ENCODE measurements around the gene TMEM238. TPM values are rescaled to one million over a fixed set of nuclear protein-coding genes. Genes with fewer than 3 reads are reported as not detected.

TMEM238 gene
- total and polyA plus RNA-seq, 9 donors, result 0.14 to 0.49 (median 0.26) TPM

DNA sequence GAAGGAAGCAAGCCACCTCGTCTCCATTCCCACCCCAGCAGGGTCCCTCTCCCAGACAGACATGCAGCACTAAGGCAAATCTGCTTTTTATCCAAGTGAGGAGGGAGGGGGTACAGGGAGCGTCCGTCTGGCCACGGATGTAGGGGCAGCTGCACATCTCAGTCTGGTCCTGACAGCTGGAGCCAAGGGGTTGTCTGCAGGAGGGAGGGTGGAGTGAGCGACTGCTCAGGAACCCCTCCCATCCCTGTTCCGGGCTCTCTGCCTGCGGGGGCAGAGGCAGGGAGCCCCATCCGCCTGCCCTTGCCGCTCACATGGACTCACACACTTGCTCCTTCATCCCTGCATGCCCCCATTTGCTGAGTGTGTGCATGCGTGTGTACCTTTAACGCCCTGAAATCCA, 4.9 kb downstream of the TMEM238 start:
- H3K27me3 ChIP-seq (ENCODE audit: control insufficient read depth, insufficient read depth, low read length), result peaks cover 32% of the 10 kb centered on the region
- no peaks in the 10 kb centered on the region for H3K36me3 ChIP-seq (ENCODE audit: control insufficient read depth, insufficient read depth, low read length)
- H3K4me1 ChIP-seq (ENCODE audit: control insufficient read depth, insufficient read depth, low read length), result peaks cover 39% of the 10 kb centered on the region
- WGBS (ENCODE audit: insufficient coverage), result 56% methylated on average over 3 of the region's 11 CpGs
- H3K27ac ChIP-seq (ENCODE audit: low read length), result no peak overlapping the region
- H3K4me3 ChIP-seq (ENCODE audit: low read length), result no peak overlapping the region
- H3K9me3 ChIP-seq (replicated peaks; ENCODE audit: control insufficient read depth, low read depth, low read length), result no peaks in the 10 kb centered on the region
- DNase-seq, result peak; percentile 87

DNA sequence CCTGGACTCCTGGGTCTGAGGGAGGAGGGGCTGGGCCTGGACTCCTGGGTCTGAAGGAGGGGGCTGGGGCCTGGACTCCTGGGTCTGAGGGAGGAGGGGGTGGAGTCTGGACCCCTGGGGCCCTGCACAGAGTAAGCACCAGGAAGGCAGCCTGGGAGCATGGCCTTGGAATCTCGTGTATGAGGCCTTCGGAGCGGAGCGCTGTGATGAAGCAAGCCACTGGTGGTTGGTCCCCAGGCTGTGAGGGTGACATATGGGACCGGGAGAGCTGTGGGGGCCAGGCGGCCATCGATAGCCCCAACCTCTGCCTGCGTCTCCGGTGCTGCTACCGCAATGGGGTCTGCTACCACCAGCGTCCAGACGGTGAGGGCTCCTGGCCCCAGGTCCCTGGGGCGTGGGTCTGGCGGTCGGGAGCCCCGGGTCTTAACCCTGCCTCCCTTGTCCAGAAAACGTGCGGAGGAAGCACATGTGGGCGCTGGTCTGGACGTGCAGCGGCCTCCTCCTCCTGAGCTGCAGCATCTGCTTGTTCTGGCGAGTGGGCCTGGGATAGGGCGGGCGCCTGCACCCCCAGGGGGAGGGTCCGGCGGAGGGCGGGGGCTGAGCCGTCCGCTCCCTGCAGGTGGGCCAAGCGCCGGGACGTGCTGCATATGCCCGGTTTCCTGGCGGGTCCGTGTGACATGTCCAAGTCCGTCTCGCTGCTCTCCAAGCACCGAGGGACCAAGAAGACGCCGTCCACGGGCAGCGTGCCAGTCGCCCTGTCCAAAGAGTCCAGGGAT, 6.5 kb downstream of the TMEM238 start:
- H3K27ac ChIP-seq (ENCODE audit: low read length), result no peak overlapping the region
- H3K36me3 ChIP-seq (ENCODE audit: control insufficient read depth, insufficient read depth, low read length), result no peaks in the 10 kb centered on the region
- no peak overlapping the region for H3K4me3 ChIP-seq (ENCODE audit: low read length)
- peaks cover 46% of the 10 kb centered on the region for H3K27me3 ChIP-seq (ENCODE audit: control insufficient read depth, insufficient read depth, low read length)
- DNase-seq, result peak; percentile 48
- 6% methylated on average over 43 of the region's 43 CpGs for WGBS (ENCODE audit: insufficient coverage)
- H3K4me1 ChIP-seq (ENCODE audit: control insufficient read depth, insufficient read depth, low read length), result peaks cover 43% of the 10 kb centered on the region
- H3K9me3 ChIP-seq (replicated peaks; ENCODE audit: control insufficient read depth, low read depth, low read length), result no peaks in the 10 kb centered on the region

DNA sequence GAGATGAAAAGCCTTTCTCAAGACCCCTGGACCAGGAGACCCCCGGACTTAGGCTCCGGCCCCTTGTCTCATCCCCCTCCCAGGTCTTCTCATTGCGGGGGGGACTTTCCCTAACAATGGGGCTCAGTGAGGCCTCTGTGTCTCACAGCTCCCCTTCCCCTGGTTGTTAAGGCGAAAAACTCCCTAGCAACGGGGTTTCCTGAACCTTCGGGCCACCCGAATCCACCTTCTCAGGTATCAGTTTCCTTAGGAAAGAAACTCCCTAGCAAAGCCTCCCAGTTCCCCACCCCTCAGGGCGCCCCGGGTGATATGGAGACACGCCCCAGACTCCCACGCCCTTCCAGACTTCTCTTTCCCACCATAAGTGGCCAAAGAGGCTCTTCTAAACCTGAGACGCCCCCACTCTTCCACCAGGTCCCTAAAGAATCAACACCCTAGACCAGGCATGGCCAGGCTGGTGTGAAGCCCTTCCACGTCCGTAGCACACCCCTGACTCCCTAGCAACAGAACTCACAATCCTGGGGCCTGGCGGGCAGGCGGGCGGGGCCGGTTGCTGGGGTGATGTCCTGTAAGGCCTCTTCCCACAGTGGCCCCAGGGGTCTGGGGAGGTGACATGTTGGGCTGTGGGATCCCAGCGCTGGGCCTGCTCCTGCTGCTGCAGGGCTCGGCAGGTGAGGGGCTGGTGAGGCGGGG, 7.7 kb downstream of the TMEM238 start, which contains the start of gene TMEM190:
TSS of gene TMEM190 (plus strand) at position 586 of the 693 bp plus-strand sequence. CDS start at position 614, 28 bp downstream.
- Histone ChIP-seq H3K27ac (ENCODE audit: low read length) (no peak within 1 kb of the TSS), H3K4me1 (ENCODE audit: control insufficient read depth, insufficient read depth, low read length) (peaks cover 45% of the 10 kb centered on the region), H3K4me3 (ENCODE audit: low read length) (no peak within 1 kb of the TSS), H3K27me3 (ENCODE audit: control insufficient read depth, insufficient read depth, low read length) (peaks cover 58% of the 10 kb centered on the region), H3K9me3 (replicated peaks; ENCODE audit: control insufficient read depth, low read depth, low read length) (no peaks in the 10 kb centered on the region), H3K36me3 (ENCODE audit: control insufficient read depth, insufficient read depth, low read length) (no peaks in the 10 kb centered on the region)
- no peak for DNase-seq
- 48% methylated on average over 18 of the region's 21 CpGs for whole genome bisulfite sequencing (ENCODE audit: insufficient coverage)

DNA sequence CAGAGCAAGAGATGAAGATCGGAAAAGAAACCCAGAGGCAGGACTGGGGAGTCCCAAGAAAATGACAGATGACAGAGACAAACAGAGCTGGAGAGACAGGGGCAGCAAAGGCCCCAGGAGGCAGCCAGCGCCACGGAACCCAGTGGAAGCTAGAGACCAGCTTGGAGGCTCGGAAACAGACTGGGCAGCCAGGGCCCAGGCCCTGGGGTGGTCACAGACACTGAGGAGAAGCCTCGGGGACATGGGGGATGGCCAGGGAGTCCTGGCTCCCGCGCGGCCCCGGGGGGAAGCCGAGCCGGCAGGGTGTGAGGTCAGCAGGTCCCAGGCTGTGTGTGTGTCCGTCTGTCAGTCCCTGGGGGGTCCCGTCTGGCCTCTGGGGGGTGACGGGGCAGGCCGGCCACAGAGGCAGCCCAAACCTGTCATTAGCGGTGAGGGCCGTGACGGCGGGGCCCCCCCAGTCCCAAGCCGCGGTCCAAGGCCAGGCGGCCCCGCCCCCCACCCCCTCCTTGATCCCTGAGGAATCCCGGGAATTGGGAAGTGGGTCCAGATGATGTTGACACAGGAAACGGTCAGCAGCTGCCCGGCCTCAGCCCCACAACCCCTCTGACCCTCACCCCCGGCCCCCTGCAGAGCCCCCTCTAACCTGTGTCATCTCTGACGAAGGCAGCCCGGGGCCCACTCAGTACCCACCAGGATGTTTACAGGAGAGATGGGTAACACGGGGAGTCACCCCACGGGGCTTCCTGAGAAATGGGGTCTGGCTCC, 9.9 kb downstream of the TMEM238 start:
- peaks cover 77% of the 10 kb centered on the region for H3K27me3 ChIP-seq (ENCODE audit: control insufficient read depth, insufficient read depth, low read length)
- DNase-seq, result no peak
- H3K9me3 ChIP-seq (replicated peaks; ENCODE audit: control insufficient read depth, low read depth, low read length), result no peaks in the 10 kb centered on the region
- 8% methylated on average over 22 of the region's 31 CpGs for WGBS (ENCODE audit: insufficient coverage)
- H3K27ac ChIP-seq (ENCODE audit: low read length), result no peak overlapping the region
- H3K4me3 ChIP-seq (ENCODE audit: low read length), result no peak overlapping the region
- peaks cover 49% of the 10 kb centered on the region for H3K4me1 ChIP-seq (ENCODE audit: control insufficient read depth, insufficient read depth, low read length)
- H3K36me3 ChIP-seq (ENCODE audit: control insufficient read depth, insufficient read depth, low read length), result no peaks in the 10 kb centered on the region

DNA sequence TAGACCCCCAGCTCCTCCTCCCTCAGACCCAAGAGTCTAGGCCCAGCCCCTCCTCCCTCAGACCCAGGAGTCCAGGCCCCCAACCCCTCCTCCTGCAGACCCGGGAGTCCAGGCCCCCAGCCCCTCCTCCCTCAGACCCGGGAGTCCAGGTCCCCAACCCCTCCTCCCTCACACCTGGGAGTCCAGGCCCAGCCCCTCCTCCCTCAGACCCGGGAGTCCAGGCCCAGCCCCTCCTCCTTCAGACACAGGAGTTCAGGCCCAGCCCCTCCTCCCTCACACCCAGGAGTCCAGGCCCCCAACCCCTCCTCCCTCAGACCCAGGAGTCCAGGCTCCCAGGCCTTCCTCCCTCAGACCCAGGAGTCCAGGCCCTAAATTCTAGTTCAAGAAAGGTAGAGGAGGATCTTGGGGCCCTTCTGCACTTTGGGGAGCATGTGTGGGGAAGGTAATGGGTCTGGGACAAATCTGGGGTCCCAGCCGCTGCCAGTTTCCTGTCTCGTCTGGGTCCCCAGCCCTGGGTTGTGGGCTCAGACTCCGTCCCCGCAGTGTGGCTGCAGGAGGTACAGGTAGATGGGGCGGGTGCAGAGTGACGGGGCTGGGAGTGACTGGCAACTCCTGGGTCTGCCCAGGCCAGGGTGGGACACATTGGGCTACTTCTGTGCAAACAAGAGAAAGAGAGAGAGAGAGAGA, 10.6 kb downstream of the TMEM238 start:
- DNase-seq, result no peak
- H3K27me3 ChIP-seq (ENCODE audit: control insufficient read depth, insufficient read depth, low read length), result peaks cover 82% of the 10 kb centered on the region
- no peak overlapping the region for H3K4me3 ChIP-seq (ENCODE audit: low read length)
- H3K4me1 ChIP-seq (ENCODE audit: control insufficient read depth, insufficient read depth, low read length), result peaks cover 49% of the 10 kb centered on the region
- no peak overlapping the region for H3K27ac ChIP-seq (ENCODE audit: low read length)
- H3K36me3 ChIP-seq (ENCODE audit: control insufficient read depth, insufficient read depth, low read length), result no peaks in the 10 kb centered on the region
- H3K9me3 ChIP-seq (replicated peaks; ENCODE audit: control insufficient read depth, low read depth, low read length), result no peaks in the 10 kb centered on the region
- 43% methylated on average over 9 of the region's 9 CpGs for WGBS (ENCODE audit: insufficient coverage)

DNA sequence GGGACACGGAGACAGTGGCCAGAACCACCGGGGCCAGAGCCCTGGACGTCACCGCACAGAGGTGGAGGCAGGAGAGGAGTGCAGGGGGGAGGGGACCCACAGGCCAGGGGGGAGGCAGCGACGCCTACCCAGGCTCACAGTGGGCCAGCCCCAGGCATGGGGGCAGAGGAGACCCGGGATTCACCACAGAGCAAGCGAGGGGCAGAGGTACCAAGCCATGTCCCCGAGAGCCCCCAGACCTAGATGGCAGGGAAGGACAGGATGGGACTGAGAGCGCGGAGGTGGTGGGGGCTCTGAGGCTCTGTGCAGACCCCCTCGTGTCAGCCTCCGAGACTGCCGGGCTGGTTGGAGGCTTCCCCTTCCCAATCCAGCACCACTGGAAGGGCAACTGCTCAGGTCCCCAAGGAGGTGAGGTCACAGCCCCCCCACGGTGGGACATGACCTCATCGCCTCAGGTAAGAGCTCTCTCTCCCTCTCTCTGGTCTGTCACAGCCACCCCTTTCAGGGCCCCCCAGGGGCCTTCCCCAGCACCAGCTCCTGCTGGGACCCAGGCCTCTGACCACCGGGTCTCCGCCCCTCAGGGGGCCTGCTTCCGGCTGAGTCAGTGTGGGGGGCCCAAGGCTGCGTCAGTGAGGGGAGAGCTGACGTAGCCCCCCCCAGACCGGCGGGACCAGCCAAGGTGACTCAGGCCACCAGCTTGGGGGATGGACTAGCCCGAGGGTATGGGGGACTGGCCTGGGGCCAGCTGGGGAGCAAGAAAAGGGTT, 11.6 kb downstream of the TMEM238 start:
- 41% methylated on average over 19 of the region's 24 CpGs for WGBS (ENCODE audit: insufficient coverage)
- no peak overlapping the region for H3K4me3 ChIP-seq (ENCODE audit: low read length)
- no peaks in the 10 kb centered on the region for H3K36me3 ChIP-seq (ENCODE audit: control insufficient read depth, insufficient read depth, low read length)
- no peak for DNase-seq
- H3K27ac ChIP-seq (ENCODE audit: low read length), result no peak overlapping the region
- peaks cover 46% of the 10 kb centered on the region for H3K4me1 ChIP-seq (ENCODE audit: control insufficient read depth, insufficient read depth, low read length)
- peaks cover 83% of the 10 kb centered on the region for H3K27me3 ChIP-seq (ENCODE audit: control insufficient read depth, insufficient read depth, low read length)
- no peaks in the 10 kb centered on the region for H3K9me3 ChIP-seq (replicated peaks; ENCODE audit: control insufficient read depth, low read depth, low read length)

DNA sequence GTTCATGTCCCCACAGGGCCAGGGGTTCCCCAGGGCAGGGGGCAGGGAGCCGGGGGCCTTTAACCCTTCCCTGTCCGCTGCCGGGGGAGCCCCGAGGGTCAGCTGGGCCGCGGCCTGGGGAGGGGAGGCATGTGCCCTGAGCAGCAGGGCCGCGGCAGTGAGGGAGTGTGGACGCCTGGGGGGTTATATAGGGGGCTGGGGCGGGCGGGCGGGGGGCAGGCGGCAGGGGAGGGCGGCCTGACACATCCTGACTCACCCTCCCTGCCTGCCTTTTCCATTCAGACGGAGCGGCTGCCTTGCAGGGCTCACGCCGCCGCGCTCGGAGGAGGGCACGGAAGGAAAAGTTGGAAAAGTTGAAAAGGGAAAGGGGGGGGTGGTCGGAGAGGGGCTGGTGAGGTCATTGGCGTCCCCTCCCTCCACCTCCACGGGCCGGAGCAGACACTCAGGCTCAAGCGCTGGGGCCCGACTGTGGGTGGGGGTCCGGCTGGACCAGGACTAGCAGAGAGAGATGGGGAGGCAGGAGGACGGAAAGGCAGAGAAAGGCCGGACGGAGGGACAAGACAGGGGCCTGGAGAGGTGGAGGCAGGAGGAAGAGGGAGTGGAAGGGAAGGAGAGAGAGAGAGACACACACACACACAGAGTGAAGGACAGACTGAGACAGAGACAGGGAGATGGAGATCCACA, 13.6 kb downstream of the TMEM238 start, which contains the start of gene IL11:
TSS of gene IL11 (minus strand) at position 159 of the 684 bp plus-strand sequence. CDS start at position 6, 153 bp downstream.
- peaks cover 70% of the 10 kb centered on the region for H3K27me3 ChIP-seq (ENCODE audit: control insufficient read depth, insufficient read depth, low read length)
- H3K4me1 ChIP-seq (ENCODE audit: control insufficient read depth, insufficient read depth, low read length), result peaks cover 38% of the 10 kb centered on the region
- H3K27ac ChIP-seq (ENCODE audit: low read length), result no peak within 1 kb of the TSS
- no peaks in the 10 kb centered on the region for H3K9me3 ChIP-seq (replicated peaks; ENCODE audit: control insufficient read depth, low read depth, low read length)
- peak within 1 kb of the TSS; percentile 31 for H3K4me3 ChIP-seq (ENCODE audit: low read length)
- DNase-seq, result no peak
- WGBS (ENCODE audit: insufficient coverage), result no CpG with 5 or more reads among the region's 32 CpGs
- H3K36me3 ChIP-seq (ENCODE audit: control insufficient read depth, insufficient read depth, low read length), result no peaks in the 10 kb centered on the region

DNA sequence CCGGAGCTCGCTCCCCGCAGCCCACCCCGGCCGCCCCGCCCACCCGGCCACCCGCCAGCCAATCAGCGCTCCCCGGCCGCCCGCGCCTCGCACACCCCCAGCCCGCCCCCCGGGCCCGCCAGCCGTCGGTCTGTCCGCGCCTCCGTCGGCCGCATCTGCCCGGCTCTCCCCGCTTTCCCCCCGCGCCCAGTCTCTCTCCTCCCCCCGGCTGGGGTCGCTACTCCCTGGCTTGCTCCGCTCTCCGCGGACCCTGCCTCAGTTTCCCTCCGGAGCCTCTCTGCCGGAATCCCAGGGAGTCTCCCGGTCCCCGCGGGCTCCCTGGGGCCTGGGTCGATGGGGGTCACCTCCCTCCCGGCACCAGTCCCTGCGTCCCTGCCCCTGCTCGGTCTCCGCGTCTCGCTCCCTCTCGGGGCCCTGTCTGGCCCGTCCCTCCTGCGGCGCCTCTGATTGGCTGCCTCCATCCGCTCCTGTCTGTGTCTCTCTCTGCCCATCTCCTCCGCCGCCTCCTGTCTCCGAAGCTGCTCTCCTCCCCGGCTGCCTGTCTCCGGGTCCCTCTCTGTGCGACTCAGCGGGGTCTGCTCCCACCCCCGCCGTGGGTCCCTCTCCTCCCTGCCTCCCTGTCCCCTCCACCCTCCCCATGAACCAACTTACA, 14.3 kb downstream of the TMEM238 start:
- no peaks in the 10 kb centered on the region for H3K9me3 ChIP-seq (replicated peaks; ENCODE audit: control insufficient read depth, low read depth, low read length)
- peaks cover 38% of the 10 kb centered on the region for H3K4me1 ChIP-seq (ENCODE audit: control insufficient read depth, insufficient read depth, low read length)
- DNase-seq, result peak; percentile 56
- H3K27ac ChIP-seq (ENCODE audit: low read length), result no peak overlapping the region
- H3K27me3 ChIP-seq (ENCODE audit: control insufficient read depth, insufficient read depth, low read length), result peaks cover 69% of the 10 kb centered on the region
- under 1% methylated on average over 51 of the region's 59 CpGs for WGBS (ENCODE audit: insufficient coverage)
- peak overlapping the region; percentile 31 for H3K4me3 ChIP-seq (ENCODE audit: low read length)
- H3K36me3 ChIP-seq (ENCODE audit: control insufficient read depth, insufficient read depth, low read length), result no peaks in the 10 kb centered on the region

All from muscle of leg (tissue), 11 donors.